OCI-LY3 (cell line): ENCODE data around the gene TAS2R1.
"Not testable (repeated sequence)": the region's sequence is repeated elsewhere in the genome, so short reads cannot be mapped to it uniquely, and the experiment has no call there.

Source experiments
- H2AFZ ChIP-seq: fragments of 200-600, 300-600 bp; shearing (Covaris generic); 2 replicates; pipeline ENCODE4 v1.6.0; 2014; ENCODE audit warnings: antibody characterized with exemption, low read depth, low read length
- H3K27ac ChIP-seq: fragments of 200-600, 300-600 bp; sonication (generic); 2 replicates; pipeline ENCODE4 v1.5.1; 2014; ENCODE audit warnings: mild to moderate bottlenecking, low read length, moderate library complexity, mixed read lengths
- H3K27me3 ChIP-seq: fragments of 200-600, 300-600 bp; sonication (generic); 2 replicates; pipeline ENCODE4 v1.6.1; 2014; ENCODE audit warnings: low read depth, low read length, mixed read lengths
- H3K36me3 ChIP-seq: fragments of 200-600, 300-600 bp; sonication (generic); replicated peaks from 2 replicates; pipeline ENCODE3; 2014; ENCODE audit warnings: low read depth, low read length, mixed read lengths
- H3K4me1 ChIP-seq: fragments of 300-600, 200-600 bp; sonication (generic); 2 replicates; pipeline ENCODE4 v1.6.1; 2014; ENCODE audit warnings: low read length, mixed read lengths
- H3K4me2 ChIP-seq: fragments of 200-600, 300-600 bp; sonication (generic); 2 replicates; pipeline ENCODE4 v1.6.1; 2014; ENCODE audit warnings: low read length, mixed read lengths
- H3K4me3 ChIP-seq: fragments of 300-600, 200-600 bp; sonication (generic); 2 replicates; pipeline ENCODE4 v1.5.1; 2014; ENCODE audit warnings: antibody characterized with exemption, mild to moderate bottlenecking, low read length, moderate library complexity
- H3K79me2 ChIP-seq: fragments of 300-600, 200-600 bp; shearing (Covaris generic); 2 replicates; pipeline ENCODE4 v1.6.1; 2014; ENCODE audit warnings: mild to moderate bottlenecking, low read length, mixed read lengths
- H3K9ac ChIP-seq: fragments of 300-600, 200-600 bp; shearing (Covaris generic); 2 replicates; pipeline ENCODE4 v1.6.0; 2014; ENCODE audit warnings: mild to moderate bottlenecking, low read length, moderate library complexity
- H3K9me3 ChIP-seq: fragments of 200-600, 300-600 bp; shearing (Covaris generic); 2 replicates; pipeline ENCODE4 v1.6.1; 2014; ENCODE audit warnings: low read length, mixed read lengths; ENCODE audit not compliant: insufficient read depth
- H4K20me1 ChIP-seq: fragments of 200-600, 300-600 bp; sonication (generic); 2 replicates; pipeline ENCODE4 v1.6.1; 2016; ENCODE audit warnings: low read length, mixed read lengths; ENCODE audit not compliant: insufficient read depth
- CTCF ChIP-seq: fragments of 200-600, 300-600 bp; sonication (generic); IDR thresholded peaks from 2 replicates; pipeline ENCODE4 v1.5.1; 2014; ENCODE audit warnings: antibody characterized with exemption, low read length, low read depth
- EZH2phosphoT487 ChIP-seq: fragments of 200-600 bp; shearing (Covaris generic); IDR thresholded peaks from 2 replicates; pipeline ENCODE4 v1.6.1; 2018; ENCODE audit warnings: antibody characterized with exemption, mixed run types, low read depth

TAS2R1 gene

GRCh38 chr5:9605041-9605838, 24.9 kb downstream of the TAS2R1 start:
- H3K27ac ChIP-seq, result no peak overlapping the region
- H3K36me3 ChIP-seq, result no peaks in the 10 kb centered on the region
- TF ChIP-seq CTCF (no peak), EZH2phosphoT487 (no peak)

GRCh38 chr5:9604416-9604815, 25.7 kb downstream of the TAS2R1 start:
- no peaks in the 10 kb centered on the region for H3K9me3 ChIP-seq
- H4K20me1 ChIP-seq, result no peaks in the 10 kb centered on the region
- H3K4me3 ChIP-seq, result no peak overlapping the region
- no peak overlapping the region for H3K4me2 ChIP-seq
- H2AFZ ChIP-seq, result no peak overlapping the region
- no peak for TF ChIP-seq CTCF
- no peak for TF ChIP-seq EZH2phosphoT487
- H3K27ac ChIP-seq, result no peak overlapping the region
- no peak overlapping the region for H3K9ac ChIP-seq
- H3K79me2 ChIP-seq, result no peaks in the 10 kb centered on the region
- no peaks in the 10 kb centered on the region for H3K27me3 ChIP-seq
- H3K4me1 ChIP-seq, result no peaks in the 10 kb centered on the region
- H3K36me3 ChIP-seq, result no peaks in the 10 kb centered on the region

More at GRCh38 chr5:9605041-9605838, 24.9 kb downstream of the TAS2R1 start:
- Histone ChIP-seq H3K4me3 (no peak overlapping the region), H3K4me1 (no peaks in the 10 kb centered on the region), H3K9ac (no peak overlapping the region), H3K27me3 (no peaks in the 10 kb centered on the region), H3K9me3 (no peaks in the 10 kb centered on the region), H4K20me1 (no peaks in the 10 kb centered on the region), H3K79me2 (no peaks in the 10 kb centered on the region), H3K4me2 (no peak overlapping the region), H2AFZ (no peak overlapping the region)

- Histone ChIP-seq H4K20me1 (no peaks in the 10 kb centered on the region), H2AFZ (no peak overlapping the region), H3K79me2 (no peaks in the 10 kb centered on the region), H3K27me3 (no peaks in the 10 kb centered on the region), H3K9ac (no peak overlapping the region), H3K4me1 (no peaks in the 10 kb centered on the region), H3K4me3 (no peak overlapping the region), H3K9me3 (no peaks in the 10 kb centered on the region), H3K27ac (no peak overlapping the region), H3K4me2 (no peak overlapping the region), H3K36me3 (no peaks in the 10 kb centered on the region)
- TF ChIP-seq EZH2phosphoT487 (no peak), CTCF (no peak)
Observed at GRCh38 chr5:9601055-9601739, 29.0 kb downstream of the TAS2R1 start.

GRCh38 chr5:9599391-9599790, 30.8 kb downstream of the TAS2R1 start:
- Histone ChIP-seq H3K4me2 (no peak overlapping the region), H3K9ac (no peak overlapping the region), H3K9me3 (no peaks in the 10 kb centered on the region), H4K20me1 (no peaks in the 10 kb centered on the region), H3K79me2 (no peaks in the 10 kb centered on the region), H3K27ac (no peak overlapping the region), H3K36me3 (no peaks in the 10 kb centered on the region), H2AFZ (no peak overlapping the region), H3K27me3 (no peaks in the 10 kb centered on the region), H3K4me1 (no peaks in the 10 kb centered on the region), H3K4me3 (no peak overlapping the region)
- TF ChIP-seq EZH2phosphoT487 (no peak), CTCF (no peak)

- H3K4me3 ChIP-seq, H3K4me2 ChIP-seq, H3K79me2 ChIP-seq, H3K27ac ChIP-seq, H4K20me1 ChIP-seq, H3K36me3 ChIP-seq, H2AFZ ChIP-seq, H3K27me3 ChIP-seq, H3K9ac ChIP-seq, H3K9me3 ChIP-seq, H3K4me1 ChIP-seq: not testable (repeated sequence)
Observed at GRCh38 chr5:9598329-9598728, 31.8 kb downstream of the TAS2R1 start.

- H3K9ac ChIP-seq, H2AFZ ChIP-seq, H3K27ac ChIP-seq, H3K4me2 ChIP-seq, H3K79me2 ChIP-seq, H3K9me3 ChIP-seq, H4K20me1 ChIP-seq, H3K4me1 ChIP-seq, H3K4me3 ChIP-seq, H3K36me3 ChIP-seq, H3K27me3 ChIP-seq: not testable (repeated sequence)
Observed at GRCh38 chr5:9597322-9597721, 32.8 kb downstream of the TAS2R1 start.
